ENCODE results near the gene ANXA5.
"Not testable (repeated sequence)": the region's sequence is repeated elsewhere in the genome, so short reads cannot be mapped to it uniquely, and the experiment has no call there.

ANXA5 gene

GRCh38 chr4:121696581-121697461, at the start of gene ANXA5:
ANXA5 (minus strand) TSS chr4:121696980; CDS start chr4:121696589, 391 bp downstream.
- DNase-seq: peak; percentile 64

- no peak for DNase-seq
These were observed 46.0 kb upstream of the ANXA5 start for GRCh38 chr4:121742794-121743193.

- no peak for DNase-seq
These were observed 45.0 kb upstream of the ANXA5 start for GRCh38 chr4:121741751-121742150.

- DNase-seq: no peak
These were observed 44.1 kb upstream of the ANXA5 start for GRCh38 chr4:121740796-121741409.

GRCh38 chr4:121739575-121739974, 42.8 kb upstream of the ANXA5 start:
- no peak for DNase-seq

GRCh38 chr4:121738780-121739535, 42.2 kb upstream of the ANXA5 start:
- DNase-seq: no peak

GRCh38 chr4:121737846-121738554, 41.2 kb upstream of the ANXA5 start:
- DNase-seq: no peak

GRCh38 chr4:121736735-121737351, 40.1 kb upstream of the ANXA5 start:
- DNase-seq: no peak

- no peak for DNase-seq
These were observed 37.8 kb upstream of the ANXA5 start for GRCh38 chr4:121734571-121734970.

- DNase-seq: no peak
These were observed 37.2 kb upstream of the ANXA5 start for GRCh38 chr4:121733942-121734341.

GRCh38 chr4:121729753-121730152, 33.0 kb upstream of the ANXA5 start:
- not testable (repeated sequence) for DNase-seq

- no peak for DNase-seq
These were observed 32.0 kb upstream of the ANXA5 start for GRCh38 chr4:121728798-121729226.

- DNase-seq: no peak
These were observed 31.3 kb upstream of the ANXA5 start for GRCh38 chr4:121728066-121728465.

- DNase-seq: no peak
These were observed 30.0 kb upstream of the ANXA5 start for GRCh38 chr4:121726642-121727268.

- no peak for DNase-seq
These were observed 27.9 kb upstream of the ANXA5 start for GRCh38 chr4:121724671-121725070.

- no peak for DNase-seq
These were observed 24.9 kb upstream of the ANXA5 start for GRCh38 chr4:121721700-121722099.

GRCh38 chr4:121720109-121720508, 23.3 kb upstream of the ANXA5 start:
- no peak for DNase-seq

- no peak for DNase-seq
These were observed 21.0 kb upstream of the ANXA5 start for GRCh38 chr4:121717680-121718237.

GRCh38 chr4:121714548-121714947, 17.8 kb upstream of the ANXA5 start:
- no peak for DNase-seq

GRCh38 chr4:121712783-121713182, 16.0 kb upstream of the ANXA5 start:
- DNase-seq: no peak

GRCh38 chr4:121712001-121712651, 15.3 kb upstream of the ANXA5 start:
- DNase-seq: no peak
